MM.1S (cell line): Measurements from ENCODE around the gene SLC7A1.

Experiments used
- EZH2 ChIP-seq: fragments of 300-600 bp; sonication (generic); optimal IDR thresholded peaks from 2 replicates; pipeline ENCODE3; 2017; ENCODE audit warnings: low read depth, mild to moderate bottlenecking, antibody characterized with exemption, low read length, mixed read lengths
- TF ChIP-seq, protein P1 (sequence below): fragments of 300-600 bp; sonication (generic); IDR thresholded peaks from 2 replicates; pipeline ENCODE4 v1.5.1; 2016; ENCODE audit warnings: antibody characterized with exemption, low read length, mixed read lengths

- TF ChIP-seq, protein P1, sequence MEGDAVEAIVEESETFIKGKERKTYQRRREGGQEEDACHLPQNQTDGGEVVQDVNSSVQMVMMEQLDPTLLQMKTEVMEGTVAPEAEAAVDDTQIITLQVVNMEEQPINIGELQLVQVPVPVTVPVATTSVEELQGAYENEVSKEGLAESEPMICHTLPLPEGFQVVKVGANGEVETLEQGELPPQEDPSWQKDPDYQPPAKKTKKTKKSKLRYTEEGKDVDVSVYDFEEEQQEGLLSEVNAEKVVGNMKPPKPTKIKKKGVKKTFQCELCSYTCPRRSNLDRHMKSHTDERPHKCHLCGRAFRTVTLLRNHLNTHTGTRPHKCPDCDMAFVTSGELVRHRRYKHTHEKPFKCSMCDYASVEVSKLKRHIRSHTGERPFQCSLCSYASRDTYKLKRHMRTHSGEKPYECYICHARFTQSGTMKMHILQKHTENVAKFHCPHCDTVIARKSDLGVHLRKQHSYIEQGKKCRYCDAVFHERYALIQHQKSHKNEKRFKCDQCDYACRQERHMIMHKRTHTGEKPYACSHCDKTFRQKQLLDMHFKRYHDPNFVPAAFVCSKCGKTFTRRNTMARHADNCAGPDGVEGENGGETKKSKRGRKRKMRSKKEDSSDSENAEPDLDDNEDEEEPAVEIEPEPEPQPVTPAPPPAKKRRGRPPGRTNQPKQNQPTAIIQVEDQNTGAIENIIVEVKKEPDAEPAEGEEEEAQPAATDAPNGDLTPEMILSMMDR: no peak
- TF ChIP-seq EZH2: no peak
Measured at GRCh38 chr13:29594303-29594709, 1.2 kb downstream of the SLC7A1 start.
